Measurements from ENCODE around the gene SH3PXD2B. TPM values are rescaled to one million over a fixed set of nuclear protein-coding genes. Genes with fewer than 3 reads are reported as not detected.

Gene SH3PXD2B
- total RNA-seq, 1 donor from 2014 or later: 0.16 TPM

- Mint-ChIP-seq H3K36me3 (ENCODE audit: low read depth) (no peaks in the 10 kb centered on the region), H3K27me3 (peaks cover 56% of the 10 kb centered on the region), H3K27ac (no peak overlapping the region), H3K4me3 (peak overlapping the region; percentile 70), H3K9me3 (no peaks in the 10 kb centered on the region), H3K4me1 (peaks cover 4% of the 10 kb centered on the region)
- no peak for DNase-seq
- intact Hi-C loops (cut with micrococcal nuclease): loop anchor here (2.0 kb wide), 1 partner anchor 242 kb away; no protein-coding TSS in a partner anchor
These were observed 709 bp upstream of the SH3PXD2B start for GRCh38 chr5:172455087-172455381.

DNA sequence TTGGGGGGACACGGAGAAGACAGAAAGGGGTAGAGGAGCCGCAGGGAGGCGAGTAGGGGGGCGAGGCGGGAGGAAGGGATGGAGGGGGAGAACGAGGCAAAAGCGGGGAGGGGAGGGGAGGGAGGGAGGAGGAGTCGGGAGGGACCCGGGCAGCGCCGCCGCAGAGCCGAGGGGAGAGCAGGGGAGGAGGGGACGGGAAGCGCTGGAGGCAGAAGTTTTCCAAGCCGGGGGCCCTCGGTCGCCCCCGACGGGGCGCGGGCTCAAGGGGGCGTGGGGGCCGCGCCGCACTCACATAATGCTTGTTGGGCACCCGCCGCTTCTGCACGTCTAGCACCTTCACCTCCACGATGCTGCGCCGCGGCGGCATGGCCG is 353 bp downstream of the SH3PXD2B start:
- no peaks in the 10 kb centered on the region for H3K9me3 Mint-ChIP-seq
- no peak for DNase-seq

DNA sequence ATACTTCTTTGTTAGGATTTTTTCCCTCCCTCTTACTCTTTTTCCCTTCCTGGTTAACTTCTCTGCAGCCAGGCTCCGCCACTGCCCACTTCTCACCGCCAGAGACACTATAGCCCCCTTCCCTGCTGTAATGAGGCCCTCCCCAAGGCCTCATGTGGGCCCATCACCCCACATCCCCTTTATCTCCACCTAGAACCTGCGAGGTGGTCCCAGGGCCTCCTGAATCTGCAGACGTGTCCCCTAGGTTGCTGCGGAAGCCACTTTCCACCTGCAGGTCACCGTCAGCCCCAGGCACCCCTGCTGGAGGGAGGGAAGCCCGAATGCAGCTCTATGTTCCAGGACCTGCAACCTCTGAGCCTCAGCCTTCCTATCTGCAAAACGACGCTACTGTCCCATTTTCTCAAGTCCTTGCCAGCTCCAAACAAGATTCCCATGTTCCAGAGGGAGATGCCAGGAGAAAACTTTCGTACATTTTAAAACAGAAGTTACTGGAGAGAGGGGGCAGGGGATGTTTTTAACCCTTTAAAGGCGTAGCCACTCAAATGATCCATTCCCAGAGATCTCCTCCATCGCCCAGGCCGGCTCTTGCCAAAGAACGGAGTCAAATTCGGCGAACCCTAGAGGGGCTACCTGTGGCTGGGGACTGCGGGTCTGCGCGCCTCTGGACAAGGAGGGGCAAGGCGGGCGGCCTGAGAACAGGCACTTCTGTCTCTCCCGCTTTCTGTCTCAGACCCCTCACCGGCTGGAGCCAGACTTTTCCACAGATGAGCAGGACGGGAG is 929 bp downstream of the SH3PXD2B start:
- Mint-ChIP-seq H3K36me3 (ENCODE audit: low read depth) (no peaks in the 10 kb centered on the region), H3K27me3 (peaks cover 59% of the 10 kb centered on the region), H3K9me3 (no peaks in the 10 kb centered on the region), H3K27ac (no peak overlapping the region), H3K4me1 (peaks cover 4% of the 10 kb centered on the region), H3K4me3 (peak overlapping the region; percentile 76)
- intact Hi-C loops (cut with micrococcal nuclease): no loop called here
- no peak for DNase-seq

More for the DNA sequence above, 353 bp downstream of the SH3PXD2B start:
- peaks cover 4% of the 10 kb centered on the region for H3K4me1 Mint-ChIP-seq
- H3K36me3 Mint-ChIP-seq (ENCODE audit: low read depth): no peaks in the 10 kb centered on the region
- peak overlapping the region; percentile 76 for H3K4me3 Mint-ChIP-seq
- intact Hi-C loops (cut with micrococcal nuclease): loop anchor here (2.0 kb wide), 1 partner anchor 243 kb away; no protein-coding TSS in a partner anchor
- peaks cover 61% of the 10 kb centered on the region for H3K27me3 Mint-ChIP-seq
- no peak overlapping the region for H3K27ac Mint-ChIP-seq

- Mint-ChIP-seq H3K9me3 (no peaks in the 10 kb centered on the region), H3K36me3 (ENCODE audit: low read depth) (no peaks in the 10 kb centered on the region), H3K27me3 (peaks cover 62% of the 10 kb centered on the region), H3K27ac (no peak overlapping the region), H3K4me1 (peaks cover 4% of the 10 kb centered on the region), H3K4me3 (peak overlapping the region; percentile 76)
- DNase-seq: no peak
- intact Hi-C loops (cut with micrococcal nuclease): no loop called here
These were observed 1.7 kb downstream of the SH3PXD2B start for GRCh38 chr5:172452398-172453205.

DNA sequence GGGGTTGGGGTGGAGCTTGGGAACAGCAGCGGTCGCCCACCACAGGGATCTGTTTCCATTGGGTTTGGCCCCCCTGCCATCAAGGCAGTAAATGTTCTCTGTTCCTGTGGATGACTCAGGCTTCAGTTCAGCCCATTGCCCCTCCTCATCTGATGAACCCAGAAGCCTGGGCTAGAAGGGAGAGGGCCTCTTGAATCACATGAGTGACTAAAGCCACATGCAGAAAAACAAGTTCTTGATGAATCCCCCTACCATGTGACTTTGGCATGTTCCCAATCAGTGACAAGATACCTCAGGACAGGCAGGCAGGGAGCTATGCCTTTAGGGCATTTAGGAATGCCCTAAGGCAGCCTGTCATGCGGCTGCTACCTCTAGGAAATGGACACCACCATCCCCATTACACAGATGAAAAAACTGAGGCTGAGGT is 2.5 kb downstream of the SH3PXD2B start:
- H3K36me3 Mint-ChIP-seq (ENCODE audit: low read depth): no peaks in the 10 kb centered on the region
- peaks cover 56% of the 10 kb centered on the region for H3K27me3 Mint-ChIP-seq
- DNase-seq: no peak
- no peak overlapping the region for H3K27ac Mint-ChIP-seq
- intact Hi-C loops (cut with micrococcal nuclease): no loop called here
- H3K4me1 Mint-ChIP-seq: peaks cover 4% of the 10 kb centered on the region
- no peaks in the 10 kb centered on the region for H3K9me3 Mint-ChIP-seq
- no peak overlapping the region for H3K4me3 Mint-ChIP-seq

DNA sequence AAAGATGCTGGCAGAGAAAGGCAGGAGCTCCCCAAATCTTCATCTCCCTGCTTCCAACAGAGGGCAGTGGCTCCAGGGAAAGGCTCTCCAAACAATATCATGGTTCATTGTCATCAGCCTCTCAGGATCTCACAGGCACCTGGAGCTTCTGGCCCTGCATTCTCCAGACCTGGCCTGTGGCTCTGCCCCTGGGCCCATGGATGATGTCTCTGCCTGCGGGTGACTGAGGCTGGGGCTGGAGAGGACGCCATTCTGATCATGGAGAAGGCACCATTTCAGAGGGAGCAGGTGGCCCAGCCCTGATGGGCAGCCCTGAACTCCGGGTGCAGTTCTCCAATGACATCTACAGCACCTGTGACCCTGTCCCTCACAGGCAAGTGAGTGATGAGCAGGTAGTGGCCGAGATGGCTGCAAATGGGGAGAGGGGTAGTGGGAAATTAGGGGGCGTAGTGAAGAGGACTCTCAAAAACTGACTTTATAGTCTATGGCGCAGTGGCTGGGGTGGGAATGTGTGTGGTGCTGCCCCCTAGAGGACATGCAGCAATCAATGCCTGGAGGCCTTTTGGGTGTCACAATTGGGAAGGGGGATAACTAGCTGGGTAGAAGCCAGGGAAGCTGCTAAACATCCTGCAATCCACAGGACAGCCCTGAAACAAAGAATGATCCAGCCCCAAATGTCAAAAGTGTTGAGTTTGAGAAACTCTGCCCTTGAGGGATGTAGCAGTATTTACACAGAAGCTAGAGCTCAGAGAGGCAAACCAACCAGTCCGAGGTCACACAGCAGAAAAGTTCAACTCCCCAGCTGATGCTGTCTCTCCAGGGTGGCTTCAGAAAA is 3.2 kb downstream of the SH3PXD2B start:
- H3K9me3 Mint-ChIP-seq: no peaks in the 10 kb centered on the region
- H3K4me3 Mint-ChIP-seq: no peak overlapping the region
- no peaks in the 10 kb centered on the region for H3K36me3 Mint-ChIP-seq (ENCODE audit: low read depth)
- no peak overlapping the region for H3K27ac Mint-ChIP-seq
- intact Hi-C loops (cut with micrococcal nuclease): no loop called here
- H3K4me1 Mint-ChIP-seq: peaks cover 4% of the 10 kb centered on the region
- peak; percentile 82 for DNase-seq
- H3K27me3 Mint-ChIP-seq: peaks cover 55% of the 10 kb centered on the region

DNA sequence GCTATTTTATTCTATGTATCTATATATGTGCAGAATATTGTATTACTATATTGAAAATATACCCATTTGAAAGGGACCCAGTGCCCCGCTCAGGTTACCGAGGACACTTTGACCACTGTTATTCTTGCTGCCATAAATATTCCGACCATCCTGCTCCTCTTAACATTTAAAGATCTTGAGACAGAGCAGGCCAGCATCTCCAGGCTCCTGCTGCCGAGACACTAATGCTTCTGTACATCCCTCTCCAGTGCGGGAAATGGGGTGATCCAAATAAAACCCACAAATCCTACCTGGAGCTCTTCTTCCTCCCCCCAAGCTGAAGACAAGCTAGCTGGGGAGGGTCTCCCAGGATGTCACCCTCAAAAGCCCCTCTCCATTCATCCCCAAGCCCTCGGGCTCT is 3.9 kb downstream of the SH3PXD2B start:
- H3K9me3 Mint-ChIP-seq: no peaks in the 10 kb centered on the region
- H3K4me3 Mint-ChIP-seq: no peak overlapping the region
- H3K27ac Mint-ChIP-seq: no peak overlapping the region
- H3K4me1 Mint-ChIP-seq: peaks cover 4% of the 10 kb centered on the region
- no peak for DNase-seq
- H3K36me3 Mint-ChIP-seq (ENCODE audit: low read depth): no peaks in the 10 kb centered on the region
- peaks cover 49% of the 10 kb centered on the region for H3K27me3 Mint-ChIP-seq
- intact Hi-C loops (cut with micrococcal nuclease): no loop called here

DNA sequence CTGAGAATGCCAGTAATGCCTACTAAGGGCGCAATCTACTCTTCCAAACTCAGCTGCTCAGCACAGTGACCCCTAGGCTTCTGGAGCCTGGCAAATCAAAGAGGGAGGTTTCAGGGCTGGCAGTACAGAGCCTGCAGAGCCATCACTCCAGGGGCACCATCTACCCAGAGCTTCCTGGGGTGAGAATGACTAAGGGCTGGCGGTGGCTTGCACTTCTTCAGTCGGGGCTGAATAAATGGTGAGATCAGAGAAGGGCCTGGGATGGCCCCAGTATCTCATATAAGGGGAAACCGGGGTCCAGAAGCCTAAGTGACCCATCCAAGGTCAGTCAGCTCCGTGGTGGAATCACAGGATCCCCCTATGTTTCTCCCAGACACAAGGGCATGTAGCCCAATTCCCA is 5.3 kb downstream of the SH3PXD2B start:
- peaks cover 2% of the 10 kb centered on the region for H3K4me1 Mint-ChIP-seq
- H3K4me3 Mint-ChIP-seq: no peak overlapping the region
- no peak overlapping the region for H3K27ac Mint-ChIP-seq
- DNase-seq: no peak
- peaks cover 48% of the 10 kb centered on the region for H3K27me3 Mint-ChIP-seq
- intact Hi-C loops (cut with micrococcal nuclease): no loop called here
- no peaks in the 10 kb centered on the region for H3K36me3 Mint-ChIP-seq (ENCODE audit: low read depth)
- no peaks in the 10 kb centered on the region for H3K9me3 Mint-ChIP-seq

GRCh38 chr5:172447646-172448365 is 6.5 kb downstream of the SH3PXD2B start:
- H3K9me3 Mint-ChIP-seq: no peaks in the 10 kb centered on the region
- no peak overlapping the region for H3K27ac Mint-ChIP-seq
- peaks cover 11% of the 10 kb centered on the region for H3K4me1 Mint-ChIP-seq
- no peak overlapping the region for H3K4me3 Mint-ChIP-seq
- H3K27me3 Mint-ChIP-seq: peaks cover 44% of the 10 kb centered on the region
- no peak for DNase-seq
- intact Hi-C loops (cut with micrococcal nuclease): no loop called here
- no peaks in the 10 kb centered on the region for H3K36me3 Mint-ChIP-seq (ENCODE audit: low read depth)

DNA sequence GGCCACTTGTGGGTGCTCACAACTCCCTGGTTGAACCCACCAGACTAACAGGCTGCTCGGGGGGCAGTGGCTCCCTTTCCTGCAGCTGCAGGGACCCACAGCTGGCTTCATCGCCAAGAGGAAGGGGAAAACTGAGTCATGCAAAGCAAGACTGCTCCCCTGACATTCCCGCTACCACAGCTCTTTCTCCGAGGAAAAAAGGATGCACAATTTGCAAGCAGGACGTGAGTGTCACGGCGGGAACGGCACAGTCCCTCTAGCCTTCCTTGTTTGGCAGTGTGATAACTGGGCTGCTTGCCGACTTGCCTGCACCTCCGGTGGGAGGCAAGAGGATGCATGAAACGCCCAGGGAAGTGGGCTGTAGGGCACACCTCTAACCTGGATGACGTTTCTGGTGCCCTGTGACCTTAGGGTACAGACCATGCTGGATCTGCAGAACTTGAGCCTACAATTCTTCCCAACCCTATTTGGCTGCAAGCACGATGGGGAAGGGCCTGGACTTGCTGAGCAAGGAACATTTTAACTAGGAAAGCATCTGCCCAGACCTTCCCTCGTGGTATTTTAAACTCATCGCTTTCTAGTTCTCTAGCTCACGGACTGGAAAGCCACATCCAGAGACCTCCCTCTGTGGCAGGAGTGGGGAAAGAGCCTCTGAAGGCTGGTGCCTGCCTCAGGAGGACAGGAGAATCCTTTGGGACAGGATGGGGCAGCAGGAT is 7.8 kb downstream of the SH3PXD2B start:
- Mint-ChIP-seq H3K4me1 (peaks cover 11% of the 10 kb centered on the region), H3K27me3 (peaks cover 36% of the 10 kb centered on the region), H3K4me3 (no peak overlapping the region), H3K36me3 (ENCODE audit: low read depth) (no peaks in the 10 kb centered on the region), H3K27ac (no peak overlapping the region), H3K9me3 (no peaks in the 10 kb centered on the region)
- intact Hi-C loops (cut with micrococcal nuclease): no loop called here
- no peak for DNase-seq

GRCh38 chr5:172445866-172446265 is 8.5 kb downstream of the SH3PXD2B start:
- no peak overlapping the region for H3K4me3 Mint-ChIP-seq
- intact Hi-C loops (cut with micrococcal nuclease): no loop called here

DNA sequence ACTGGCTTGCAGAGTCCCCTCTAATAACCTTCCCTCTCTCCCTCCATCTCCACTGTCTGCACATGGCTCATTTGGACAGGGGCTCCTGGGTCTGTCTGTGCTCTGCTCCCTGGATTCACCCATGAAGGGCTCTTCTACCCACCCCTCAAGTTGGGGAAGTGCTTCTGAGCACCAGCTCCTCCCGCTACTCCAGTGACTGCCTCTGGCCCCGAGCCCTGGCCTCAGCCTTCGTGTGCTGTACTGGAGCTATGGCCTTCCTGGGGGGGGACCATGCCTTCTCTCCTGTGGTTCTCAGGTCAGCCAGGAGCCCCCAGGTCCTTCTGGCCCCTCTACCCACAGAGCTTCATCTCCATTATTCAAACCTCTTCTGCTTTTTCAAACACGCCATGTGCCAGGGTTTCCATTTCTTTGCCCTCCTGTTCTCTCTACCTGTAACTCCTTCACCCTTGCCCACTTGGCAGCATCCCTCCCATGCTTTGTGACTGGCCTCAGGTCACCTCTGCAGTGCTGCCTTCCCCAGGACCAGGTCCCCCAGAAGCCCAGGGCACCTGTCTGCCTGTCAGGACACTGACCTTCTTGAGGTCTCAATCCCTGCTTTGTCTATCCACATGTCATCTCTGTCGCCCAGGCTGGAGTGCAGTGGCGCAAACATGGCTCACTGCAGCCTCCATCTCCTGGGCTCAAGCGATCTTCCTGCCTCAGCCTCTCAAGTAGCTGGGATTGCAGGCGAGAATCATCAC is 9.5 kb downstream of the SH3PXD2B start:
- Mint-ChIP-seq H3K27ac (no peak overlapping the region), H3K9me3 (no peaks in the 10 kb centered on the region), H3K27me3 (peaks cover 27% of the 10 kb centered on the region), H3K36me3 (ENCODE audit: low read depth) (no peaks in the 10 kb centered on the region), H3K4me1 (peaks cover 11% of the 10 kb centered on the region), H3K4me3 (no peak overlapping the region)
- intact Hi-C loops (cut with micrococcal nuclease): no loop called here
- DNase-seq: no peak

More at GRCh38 chr5:172445866-172446265, 8.5 kb downstream of the SH3PXD2B start:
- DNase-seq: no peak
- H3K27me3 Mint-ChIP-seq: peaks cover 30% of the 10 kb centered on the region
- H3K9me3 Mint-ChIP-seq: no peaks in the 10 kb centered on the region
- H3K36me3 Mint-ChIP-seq (ENCODE audit: low read depth): no peaks in the 10 kb centered on the region
- no peak overlapping the region for H3K27ac Mint-ChIP-seq
- peaks cover 11% of the 10 kb centered on the region for H3K4me1 Mint-ChIP-seq
